HuH-7.5 (cell line): ENCODE measurements around the gene RAB43.
A peak's percentile ranks its signal among the peaks of the same experiment; 100 is the strongest.
"Not testable (repeated sequence)": the region's sequence is repeated elsewhere in the genome, so short reads cannot be mapped to it uniquely, and the experiment has no call there.

Source experiments
- DNase-seq: peaks from one replicate; pipeline ENCODE4 v3.0.0; 2011; ENCODE audit warnings: low spot score

The RAB43 gene

DNA sequence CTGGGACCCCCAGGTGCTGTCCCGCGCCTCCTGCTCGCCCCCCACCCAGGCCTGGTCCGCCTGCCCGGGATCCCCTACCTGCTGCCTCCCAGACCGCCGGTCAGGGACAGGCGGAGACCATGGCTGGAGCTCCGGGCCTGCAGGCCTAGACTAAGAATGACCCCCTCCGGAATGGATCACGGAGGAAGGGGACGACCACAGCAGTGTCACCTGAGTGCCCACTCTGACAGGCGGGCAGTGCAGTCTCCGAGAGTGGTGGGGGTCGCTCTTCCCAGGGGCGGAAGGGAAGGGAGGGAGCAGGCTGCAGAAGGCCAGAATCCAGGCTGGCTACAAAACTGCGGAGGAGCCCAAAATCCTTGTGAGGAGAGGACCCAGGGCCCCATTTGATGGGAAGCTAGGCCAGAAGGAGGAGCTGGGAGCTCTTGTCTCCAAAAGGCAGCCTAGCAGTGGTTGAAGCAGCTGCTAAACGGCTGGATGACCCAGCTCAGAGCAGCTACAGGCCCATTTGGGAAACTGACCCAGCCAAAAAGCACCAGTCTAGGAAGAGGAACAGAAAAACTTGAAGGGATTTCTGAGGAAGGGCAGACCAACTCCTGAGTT lies 908 bp upstream of the RAB43 start:
- DNase-seq = peak; percentile 25

- no peak for DNase-seq
Observed at GRCh38 chr3:129121016-129121791, 400 bp downstream of the RAB43 start.

DNA sequence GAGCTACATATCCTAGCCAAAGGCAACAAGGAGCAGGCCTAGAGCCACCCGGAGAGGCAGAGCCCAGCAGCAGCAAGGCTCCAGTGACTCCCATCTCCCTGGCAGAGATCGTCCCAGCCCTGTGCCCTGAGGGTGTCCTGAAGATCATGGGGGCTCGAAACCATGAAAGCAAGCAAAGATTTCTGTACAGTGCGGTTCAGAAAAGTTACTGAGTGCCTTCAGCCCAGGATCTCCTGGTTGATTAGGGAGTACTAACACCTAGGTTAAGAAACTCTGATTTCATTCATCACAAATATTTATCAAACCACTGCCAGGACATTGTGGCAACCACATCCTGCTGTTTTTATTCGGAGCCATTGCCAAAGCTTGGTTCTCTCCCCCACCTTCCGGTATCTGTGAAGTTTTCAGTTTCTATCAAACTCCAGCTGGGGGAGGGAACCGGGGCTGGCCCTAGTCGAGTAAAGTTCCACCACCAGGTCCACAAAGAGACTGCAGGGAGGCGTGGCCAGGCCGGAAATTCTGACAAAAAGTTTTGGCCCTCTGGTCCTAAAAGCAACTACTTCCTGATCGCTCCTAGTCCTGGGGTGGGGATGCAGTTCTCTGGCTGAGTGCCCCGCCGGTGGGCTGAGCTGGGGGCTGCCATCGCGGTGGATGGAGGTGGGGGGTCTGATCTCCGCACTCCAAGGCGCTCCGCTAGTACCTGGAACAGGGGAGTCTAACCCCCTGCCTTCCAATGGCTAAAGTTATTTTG lies 1.2 kb downstream of the RAB43 start:
- DNase-seq = peak; percentile 92

- peak; percentile 85 for DNase-seq
Observed at GRCh38 chr3:129119365-129120100, 2.1 kb downstream of the RAB43 start.

GRCh38 chr3:129118745-129119144 lies 2.9 kb downstream of the RAB43 start:
- DNase-seq = no peak

DNA sequence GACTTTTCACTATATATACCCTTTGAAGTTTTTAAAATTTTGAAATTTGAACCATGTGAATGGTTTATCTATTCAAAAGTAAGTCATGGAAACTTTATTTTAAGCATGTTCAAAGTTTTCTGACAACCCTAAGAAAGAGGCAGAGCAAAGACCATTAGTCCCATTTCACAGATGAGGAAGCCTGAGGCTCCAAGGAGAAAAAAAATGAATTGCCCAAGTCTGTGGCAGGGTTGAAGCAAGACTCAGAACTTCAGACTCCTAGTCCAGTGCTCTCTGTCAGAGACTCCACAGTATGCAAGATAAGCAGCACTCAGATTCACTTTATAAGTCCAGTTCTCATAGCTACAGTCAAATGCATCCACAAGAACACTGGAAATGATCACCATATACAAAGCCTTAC lies 4.5 kb downstream of the RAB43 start:
- DNase-seq = no peak

- no peak for DNase-seq
Observed at GRCh38 chr3:129116482-129116946, 5.1 kb downstream of the RAB43 start.

GRCh38 chr3:129114455-129114854 lies 7.1 kb downstream of the RAB43 start:
- DNase-seq = no peak

GRCh38 chr3:129112308-129113052 lies 9.1 kb downstream of the RAB43 start:
- no peak for DNase-seq

- DNase-seq = not testable (repeated sequence)
Observed at GRCh38 chr3:129111076-129111780, 10.4 kb downstream of the RAB43 start.

GRCh38 chr3:129107793-129108192 lies 13.8 kb downstream of the RAB43 start:
- DNase-seq = no peak

DNA sequence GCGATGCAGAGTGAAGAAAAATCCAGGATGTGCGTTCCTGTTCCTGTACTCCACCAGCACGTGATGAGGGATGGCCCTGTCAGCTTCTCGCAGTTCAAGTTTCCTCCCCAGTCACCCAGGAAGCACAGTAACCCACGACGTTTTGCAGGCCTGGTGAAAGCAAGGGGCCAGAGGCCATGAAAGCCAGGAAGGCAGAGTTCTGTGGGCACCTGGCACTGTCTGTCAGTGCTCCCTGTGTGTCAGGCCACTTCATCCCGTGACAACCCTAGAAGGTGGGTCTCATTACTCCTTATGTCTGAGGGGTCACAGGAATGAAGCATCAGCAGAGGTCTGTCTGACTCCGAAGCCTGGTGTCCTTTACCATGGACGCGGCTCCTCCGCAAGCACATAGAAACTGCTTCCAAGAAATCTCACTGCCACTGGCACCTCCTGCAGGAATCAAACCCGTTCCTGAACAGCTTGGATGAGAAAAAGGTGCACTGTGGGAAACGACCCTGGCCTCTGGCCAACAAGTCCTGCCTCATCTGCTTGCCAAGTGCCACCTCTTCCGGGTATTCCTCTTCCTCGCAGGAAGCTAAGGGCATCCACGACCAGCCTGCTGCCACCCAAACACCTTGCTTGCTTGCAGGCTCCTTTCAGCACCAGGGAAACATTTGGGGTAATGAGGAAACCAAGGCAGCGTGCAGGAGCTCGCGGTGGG lies 14.6 kb downstream of the RAB43 start:
- DNase-seq = no peak

DNA sequence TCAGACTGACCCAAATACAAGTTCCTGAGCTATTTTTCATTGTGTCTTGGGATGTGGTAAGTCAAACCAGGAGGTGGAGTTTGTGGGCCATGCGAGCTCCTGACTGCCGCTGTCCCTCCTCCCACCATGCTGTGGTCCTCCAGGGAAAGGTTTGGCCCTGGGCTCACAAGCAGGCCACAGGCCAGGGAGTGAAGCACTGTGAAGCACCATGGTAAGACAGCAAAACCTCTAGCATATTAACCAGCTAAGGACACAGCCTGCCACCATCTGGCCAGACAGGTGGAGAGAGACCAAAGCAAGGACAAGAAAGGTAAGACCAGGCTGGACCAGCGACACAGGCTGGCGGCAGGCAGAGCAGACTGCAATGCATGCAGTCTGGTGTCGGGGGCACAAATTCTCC lies 15.3 kb downstream of the RAB43 start:
- DNase-seq = no peak

- no peak for DNase-seq
Observed at GRCh38 chr3:129105862-129106261, 15.7 kb downstream of the RAB43 start.

- DNase-seq = no peak
Observed at GRCh38 chr3:129104498-129105079, 17.0 kb downstream of the RAB43 start.

DNA sequence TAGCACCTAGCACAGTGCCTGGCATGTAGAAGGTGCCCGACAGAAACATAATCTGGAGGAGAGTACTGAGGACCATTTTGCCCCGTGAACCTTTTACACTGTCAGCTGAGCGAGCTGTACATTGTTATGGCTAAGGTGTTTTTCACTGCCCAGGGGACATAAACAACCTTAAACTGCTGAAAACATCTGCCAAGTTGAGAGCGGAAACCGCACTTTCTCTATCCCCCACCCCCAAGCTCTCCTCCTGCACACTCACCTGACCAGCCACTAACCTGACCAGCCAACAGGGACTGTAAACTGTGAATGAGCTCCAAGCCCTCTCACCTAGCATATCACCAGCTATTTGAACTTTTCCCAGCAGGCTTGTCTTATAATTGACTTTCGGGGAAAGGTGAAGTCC lies 17.6 kb downstream of the RAB43 start:
- no peak for DNase-seq

DNA sequence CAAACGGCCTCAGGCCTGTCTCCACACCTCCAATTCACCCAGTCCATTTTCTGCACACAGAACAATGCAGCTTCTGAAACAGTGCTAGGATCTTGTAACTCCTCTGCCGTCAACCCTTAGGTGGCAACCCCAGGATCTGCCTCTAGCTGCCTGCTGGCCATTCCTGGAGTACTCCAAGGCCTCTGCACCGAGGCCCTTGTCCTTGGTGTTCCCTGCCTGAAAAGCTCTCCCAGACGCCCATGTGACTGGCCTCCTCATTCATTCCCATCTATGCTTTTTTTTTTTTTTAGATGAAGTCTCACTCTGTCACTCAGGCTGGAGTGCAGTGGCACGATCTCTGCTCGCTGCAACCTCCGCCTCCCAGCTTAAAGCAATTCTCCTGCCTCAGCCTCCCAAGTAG lies 18.3 kb downstream of the RAB43 start:
- no peak for DNase-seq

GRCh38 chr3:129101370-129102138 lies 20.1 kb downstream of the RAB43 start:
- DNase-seq = no peak

- DNase-seq = no peak
Observed at GRCh38 chr3:129100274-129100673, 21.3 kb downstream of the RAB43 start.
